Stimulated activated CD4-positive, alpha-beta T cell treated with anti-CD3 and anti-CD28 coated beads, Interleukin-1b, Interleukin-23, amount 100 ng/mL, for 48 hours (primary cell): ENCODE results near the gene BARX1.
"Not testable (repeated sequence)": the region's sequence is repeated elsewhere in the genome, so short reads cannot be mapped to it uniquely, and the experiment has no call there.

Experiments used
- DNase-seq: peaks from one replicate; pipeline ENCODE4 v3.0.0-alpha.2; 2020

Gene BARX1

DNA sequence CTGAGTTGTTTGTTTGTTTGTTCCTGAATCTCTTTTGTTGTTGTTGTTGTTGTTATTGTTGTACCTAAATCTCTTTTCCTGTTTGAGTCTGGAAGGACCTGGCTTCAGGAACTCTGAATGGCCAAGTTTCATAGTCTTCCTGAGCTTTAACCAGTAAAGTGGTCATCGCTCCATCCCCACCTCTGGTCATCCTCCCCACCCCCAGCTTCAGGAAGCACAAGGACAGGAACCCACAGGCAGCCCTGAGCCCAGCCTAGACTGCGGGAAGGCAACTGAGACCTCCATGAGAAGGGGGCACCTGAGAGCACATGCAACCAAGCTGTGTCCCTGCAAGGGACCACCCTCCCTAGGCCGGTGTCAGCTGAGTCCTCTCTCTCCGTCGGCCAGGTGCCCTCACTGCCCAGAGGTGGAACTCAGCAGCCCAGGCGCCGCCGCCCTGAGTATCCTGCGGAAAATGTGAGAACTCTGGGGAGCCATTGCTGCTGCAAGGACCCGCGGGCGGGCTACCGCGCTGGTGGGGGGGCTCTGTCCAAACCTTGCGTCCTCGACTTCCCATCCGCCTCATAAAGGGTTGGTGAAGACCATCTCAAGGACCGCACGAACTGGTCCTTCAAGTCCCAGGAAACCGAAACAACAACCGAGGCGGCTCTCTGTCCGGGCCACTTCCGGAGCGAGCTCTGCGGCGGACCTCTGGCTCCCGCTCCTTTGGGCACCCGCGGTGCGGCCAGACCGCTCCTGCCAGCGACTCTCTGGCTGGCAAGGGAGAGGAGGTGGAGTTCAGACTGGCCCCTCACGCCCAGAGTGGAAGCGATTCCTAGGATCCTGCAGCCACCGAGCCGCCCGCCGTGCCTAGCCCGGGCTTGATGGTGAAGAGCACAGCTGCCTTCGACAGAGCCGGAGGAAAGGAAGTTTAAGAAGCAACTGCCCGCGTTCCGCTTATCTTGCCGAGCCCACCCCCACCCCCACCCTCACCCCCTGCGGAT, 4.2 kb downstream of the BARX1 start:
- no peak for DNase-seq

- no peak for DNase-seq
These were observed 5.3 kb downstream of the BARX1 start for GRCh38 chr9:93949694-93950449.

DNA sequence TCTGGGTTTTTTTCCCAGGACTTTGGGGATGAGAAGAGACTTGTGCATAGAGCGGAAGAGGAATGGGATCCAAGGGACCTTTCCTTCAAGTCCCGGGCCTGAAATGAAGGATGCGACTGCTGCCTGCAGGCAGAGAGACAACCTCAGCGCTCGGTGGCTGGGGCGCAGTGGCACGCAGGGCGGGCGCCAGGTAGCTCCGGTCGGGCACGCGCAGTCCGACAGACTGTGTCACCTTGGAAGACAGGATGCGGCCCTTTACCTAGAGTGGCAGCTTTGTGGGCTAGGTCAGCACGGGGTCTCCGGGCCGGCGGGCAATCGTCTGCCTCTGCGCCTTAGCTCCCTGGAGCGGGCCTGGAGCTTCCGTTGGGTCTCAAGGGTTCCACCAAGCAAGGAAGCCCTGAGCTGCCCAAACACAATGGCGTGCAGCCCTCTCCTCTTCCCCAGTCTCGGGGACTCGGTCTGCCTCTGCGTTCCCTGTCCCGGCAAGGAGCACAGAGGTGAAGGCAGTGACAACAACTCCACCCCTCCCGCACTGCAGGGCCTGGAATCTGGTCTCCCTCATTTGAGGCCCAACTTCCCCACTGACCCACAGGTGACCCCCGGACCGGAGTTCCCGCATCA, 6.0 kb downstream of the BARX1 start:
- no peak for DNase-seq

DNA sequence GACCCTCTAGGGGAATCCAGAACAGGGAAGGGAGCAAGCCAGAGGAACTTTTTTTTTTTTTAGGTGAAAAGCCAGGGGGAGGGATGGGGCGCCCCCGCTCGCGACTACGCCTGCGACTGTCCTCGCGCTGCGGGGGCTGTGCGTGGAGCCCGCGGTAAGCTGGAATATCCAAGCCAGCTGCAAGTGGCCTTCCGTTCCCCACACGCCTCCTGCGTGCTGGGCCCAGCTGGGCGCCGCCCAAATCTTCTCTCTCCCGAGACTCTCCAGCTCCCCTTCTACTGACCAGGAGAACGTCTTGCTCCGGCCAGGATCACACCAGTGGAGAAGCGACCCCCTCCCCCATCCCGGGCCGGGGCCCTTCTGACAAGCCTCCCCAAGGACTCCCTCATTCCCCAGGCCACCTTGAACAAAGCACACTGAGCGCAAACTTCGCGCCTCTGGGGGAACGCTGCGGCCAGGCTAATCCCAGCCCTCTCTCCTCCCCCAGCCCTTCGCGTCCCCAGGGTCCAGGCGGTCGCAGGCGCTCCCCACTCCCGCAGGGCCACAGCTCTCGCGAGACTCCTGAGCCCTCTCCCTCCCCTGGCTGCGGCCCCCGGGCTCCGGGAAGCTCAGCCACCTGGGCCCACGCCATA, 6.6 kb downstream of the BARX1 start:
- no peak for DNase-seq

- no peak for DNase-seq
These were observed 7.6 kb downstream of the BARX1 start for GRCh38 chr9:93947409-93948070.

DNA sequence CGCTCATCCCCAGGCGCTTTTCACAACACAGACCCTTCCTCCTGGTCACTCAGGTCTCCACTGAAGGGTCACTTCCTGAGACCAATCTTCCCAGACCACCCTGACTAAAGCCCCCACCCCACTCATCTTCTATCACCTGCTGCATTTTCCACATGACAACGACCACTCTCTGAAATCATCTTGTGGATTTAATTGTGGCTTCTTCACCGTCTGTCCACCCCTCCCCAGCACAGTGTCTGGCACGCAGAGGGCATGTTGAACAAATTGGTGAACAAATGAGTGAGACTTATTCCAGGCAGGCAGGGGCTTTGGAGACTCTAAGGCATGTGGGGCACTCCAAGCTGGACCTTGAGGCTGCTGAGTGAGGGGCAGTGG, 8.8 kb downstream of the BARX1 start:
- no peak for DNase-seq

- DNase-seq, result no peak
These were observed 9.5 kb downstream of the BARX1 start for GRCh38 chr9:93945400-93946337.

DNA sequence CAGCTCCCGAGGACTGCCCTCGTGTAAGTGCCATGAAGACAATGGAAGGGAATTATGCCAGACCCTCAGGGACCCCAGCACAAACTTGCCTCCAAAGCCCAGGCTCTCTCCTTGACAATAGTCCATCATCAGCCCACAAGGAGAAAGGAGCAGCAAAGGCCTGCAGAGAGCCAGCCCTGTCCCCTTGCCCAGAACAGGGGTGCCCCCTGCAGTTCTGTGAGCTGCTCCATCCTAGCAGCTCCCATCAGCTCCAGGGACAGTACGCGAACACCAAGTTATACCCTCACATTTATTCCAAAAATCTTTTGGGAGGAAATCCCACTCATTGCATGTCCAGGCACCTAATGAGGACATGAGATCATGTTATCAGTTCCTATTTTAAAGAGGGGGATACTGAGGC, 11.1 kb downstream of the BARX1 start:
- no peak for DNase-seq

- DNase-seq, result no peak
These were observed 13.0 kb downstream of the BARX1 start for GRCh38 chr9:93942161-93942560.

GRCh38 chr9:93941493-93941892, 13.7 kb downstream of the BARX1 start:
- DNase-seq, result no peak

GRCh38 chr9:93940951-93941350, 14.2 kb downstream of the BARX1 start:
- DNase-seq, result no peak

- DNase-seq, result not testable (repeated sequence)
These were observed 15.6 kb downstream of the BARX1 start for GRCh38 chr9:93939589-93939988.

DNA sequence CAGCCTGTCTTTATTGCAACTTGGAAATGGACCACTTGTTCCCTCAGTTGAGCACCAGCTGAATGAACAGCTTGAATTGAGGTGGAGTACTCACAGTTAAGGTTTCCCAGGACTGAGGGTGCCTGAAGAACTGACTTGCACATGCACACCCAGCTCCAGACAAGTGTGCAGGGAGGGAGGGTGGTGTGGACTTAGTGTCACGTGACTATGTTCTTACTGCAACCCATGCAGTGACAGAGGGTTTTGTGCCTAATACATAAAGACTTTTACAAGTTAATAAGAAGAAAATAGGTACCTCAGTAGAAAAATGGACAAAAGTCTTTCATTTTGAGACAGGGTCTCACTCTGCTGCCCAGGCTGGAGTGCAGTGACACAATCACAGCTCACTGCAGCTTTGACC, 18.0 kb downstream of the BARX1 start:
- no peak for DNase-seq

GRCh38 chr9:93931905-93932304, 23.2 kb downstream of the BARX1 start:
- no peak for DNase-seq

GRCh38 chr9:93930070-93930469, 25.1 kb downstream of the BARX1 start:
- DNase-seq, result no peak

- no peak for DNase-seq
These were observed 25.9 kb downstream of the BARX1 start for GRCh38 chr9:93929231-93929630.

DNA sequence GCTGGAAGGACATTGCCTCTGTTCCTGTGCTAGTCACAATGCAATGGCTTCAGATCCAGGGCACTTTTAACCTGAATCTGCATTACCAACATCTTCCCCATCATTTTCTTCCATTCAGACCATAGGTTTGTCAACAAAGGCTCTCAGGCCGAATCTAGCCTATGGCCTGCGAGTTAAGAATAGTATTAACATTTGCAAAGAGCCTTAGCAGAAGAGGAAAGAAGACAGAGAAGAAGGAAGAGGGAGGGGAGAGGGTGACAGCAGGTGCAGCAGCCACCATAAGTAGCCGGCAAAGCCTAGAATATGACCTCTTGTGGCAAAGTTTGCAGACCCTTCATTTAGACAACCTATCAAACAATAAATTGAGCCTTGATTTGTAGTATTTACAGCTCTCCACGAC, 32.6 kb downstream of the BARX1 start:
- no peak for DNase-seq

GRCh38 chr9:93920131-93920800, 34.9 kb downstream of the BARX1 start:
- no peak for DNase-seq

- DNase-seq, result no peak
These were observed 37.1 kb downstream of the BARX1 start for GRCh38 chr9:93918061-93918460.

DNA sequence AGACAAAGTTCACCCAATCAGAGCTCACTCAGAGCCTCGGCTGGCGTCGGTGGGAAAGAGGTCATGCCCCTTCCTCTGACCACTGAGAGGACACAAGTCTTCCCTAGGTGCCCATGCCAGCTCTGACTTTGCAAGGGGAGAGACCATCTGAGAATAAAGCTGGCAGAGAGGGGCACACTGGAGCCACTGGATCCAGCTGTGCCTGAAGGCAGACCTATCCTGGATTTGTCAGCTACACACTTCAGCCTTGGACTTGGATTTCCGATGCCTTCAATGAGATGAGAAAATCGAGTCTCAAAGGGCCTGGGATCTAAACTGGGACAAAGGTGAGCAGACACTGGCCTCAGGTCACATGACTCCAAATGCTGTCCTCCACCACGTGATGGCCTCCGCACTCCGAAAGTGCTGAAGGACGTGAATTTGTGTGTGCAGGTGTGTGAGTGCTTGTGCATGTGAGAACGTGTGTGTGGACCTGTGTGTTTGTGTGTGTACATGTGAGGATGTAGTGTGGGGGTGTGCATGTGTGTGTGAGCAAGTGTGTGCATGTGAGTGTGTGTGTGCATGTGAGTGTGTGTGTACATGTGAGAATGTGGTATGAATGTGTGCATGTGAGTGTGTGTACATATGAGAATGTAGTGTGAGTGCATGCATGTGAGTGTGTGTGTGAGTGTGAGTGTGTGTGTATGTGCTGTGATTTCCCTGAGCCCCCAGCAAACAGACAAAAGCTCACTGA, 37.9 kb downstream of the BARX1 start:
- DNase-seq, result no peak
